H9 (cell line): Measurements from ENCODE around the gene ATG7. TPM values are rescaled to one million over a fixed set of nuclear protein-coding genes. Genes with fewer than 3 reads are reported as not detected.

ENCODE experiments used
- DNase-seq: peaks from one replicate; pipeline ENCODE4 v3.0.0-alpha.2; 2017
- H2AFZ ChIP-seq: one replicate; pipeline ENCODE4 v1.6.1; 2013; ENCODE audit warnings: mild to moderate bottlenecking, low read length, control low read depth, moderate library complexity
- H2AK5ac ChIP-seq: 2 replicates; pipeline ENCODE4 v1.6.1; 2013; ENCODE audit warnings: low read length, control low read depth, mixed read lengths; ENCODE audit not compliant: insufficient read length
- H2BK120ac ChIP-seq: one replicate; pipeline ENCODE4 v1.6.1; 2013; ENCODE audit warnings: low read depth, mild to moderate bottlenecking, low read length, control low read depth, inconsistent platforms; ENCODE audit not compliant: poor library complexity, severe bottlenecking
- H2BK12ac ChIP-seq: 2 replicates; pipeline ENCODE4 v1.6.1; 2013; ENCODE audit warnings: low read length, control low read depth, mixed read lengths, low read depth; ENCODE audit not compliant: insufficient read length
- H2BK15ac ChIP-seq: 2 replicates; pipeline ENCODE4 v1.6.1; 2013; ENCODE audit warnings: low read depth, low read length, control low read depth
- H2BK20ac ChIP-seq: one replicate; pipeline ENCODE4 v1.6.1; 2013; ENCODE audit warnings: low read depth, mild to moderate bottlenecking, low read length, control low read depth, inconsistent platforms; ENCODE audit not compliant: poor library complexity, severe bottlenecking
- H2BK5ac ChIP-seq: 2 replicates; pipeline ENCODE4 v1.6.1; 2013; ENCODE audit warnings: low read length, control low read depth, mixed read lengths; ENCODE audit not compliant: insufficient read length
- H3K14ac ChIP-seq: 2 replicates; pipeline ENCODE4 v1.6.1; 2013; ENCODE audit warnings: low read length, control low read depth; ENCODE audit not compliant: insufficient read depth
- H3K18ac ChIP-seq: 2 replicates; pipeline ENCODE4 v1.6.1; 2013; ENCODE audit warnings: low read depth, mild to moderate bottlenecking, mixed read lengths, low read length, control low read depth; ENCODE audit not compliant: insufficient read length
- H3K23ac ChIP-seq: 2 replicates; pipeline ENCODE4 v1.6.1; 2013; ENCODE audit warnings: low read length, control low read depth, mixed read lengths, low read depth; ENCODE audit not compliant: insufficient read length
- H3K23me2 ChIP-seq: 2 replicates; pipeline ENCODE4 v1.6.1; 2013; ENCODE audit warnings: low read depth, mild to moderate bottlenecking, mixed read lengths, low read length, control low read depth; ENCODE audit not compliant: insufficient read length, poor library complexity, severe bottlenecking
- H3K27ac ChIP-seq: 2 replicates; pipeline ENCODE4 v1.5.1; 2013; ENCODE audit warnings: low read length, control low read depth, mixed read lengths, low read depth; ENCODE audit not compliant: insufficient read length
- H3K27me3 ChIP-seq: 2 replicates; pipeline ENCODE4 v1.6.1; 2013; ENCODE audit warnings: low read length, control low read depth, inconsistent platforms; ENCODE audit not compliant: insufficient read depth
- H3K4ac ChIP-seq: 2 replicates; pipeline ENCODE4 v1.6.1; 2013; ENCODE audit warnings: low read depth, mild to moderate bottlenecking, control low read depth, inconsistent platforms, low read length, moderate library complexity
- H3K4me1 ChIP-seq: 2 replicates; pipeline ENCODE4 v1.6.1; 2013; ENCODE audit warnings: low read length, control low read depth, inconsistent platforms; ENCODE audit not compliant: insufficient read depth
- H3K4me2 ChIP-seq: 2 replicates; pipeline ENCODE4 v1.6.1; 2013; ENCODE audit warnings: low read length, control low read depth, mixed read lengths; ENCODE audit not compliant: insufficient read length, insufficient read depth
- H3K56ac ChIP-seq: 2 replicates; pipeline ENCODE4 v1.6.1; 2013; ENCODE audit warnings: low read depth, mild to moderate bottlenecking, mixed read lengths, low read length, control low read depth; ENCODE audit not compliant: insufficient read length
- H3K79me1 ChIP-seq: 2 replicates; pipeline ENCODE4 v1.6.1; 2013; ENCODE audit warnings: low read depth, mild to moderate bottlenecking, moderate library complexity, low read length, control low read depth, inconsistent platforms; ENCODE audit not compliant: insufficient read depth, poor library complexity, severe bottlenecking
- H3K79me2 ChIP-seq: 2 replicates; pipeline ENCODE4 v1.6.1; 2013; ENCODE audit warnings: low read length, control low read depth, inconsistent platforms; ENCODE audit not compliant: insufficient read depth
- H3K9ac ChIP-seq: 2 replicates; pipeline ENCODE4 v1.6.1; 2013; ENCODE audit warnings: low read length, control low read depth, mixed read lengths; ENCODE audit not compliant: insufficient read length; ENCODE audit errors: extremely low read depth
- H3K9me3 ChIP-seq: one replicate; pipeline ENCODE4 v1.6.1; 2013; ENCODE audit warnings: low read depth, low read length, inconsistent platforms; ENCODE audit not compliant: control insufficient read depth
- H3T11ph ChIP-seq: one replicate; pipeline ENCODE4 v1.6.1; 2013; ENCODE audit warnings: mild to moderate bottlenecking, low read length, control low read depth, inconsistent platforms
- H4K20me1 ChIP-seq: one replicate; pipeline ENCODE4 v1.6.1; 2013; ENCODE audit not compliant: control insufficient read depth, insufficient read length, insufficient read depth
- H4K5ac ChIP-seq: 2 replicates; pipeline ENCODE4 v1.6.1; 2013; ENCODE audit warnings: low read depth, mild to moderate bottlenecking, mixed read lengths, low read length, control low read depth; ENCODE audit not compliant: insufficient read length
- H4K8ac ChIP-seq: replicated peaks from 2 replicates; pipeline ENCODE4 v1.6.1; 2013; ENCODE audit warnings: low read length, control low read depth, mixed read lengths, low read depth; ENCODE audit not compliant: insufficient read length
- H4K91ac ChIP-seq: 2 replicates; pipeline ENCODE4 v1.6.1; 2013; ENCODE audit warnings: low read depth, mild to moderate bottlenecking, moderate library complexity, mixed read lengths, low read length, control low read depth; ENCODE audit not compliant: insufficient read length
- H3K27ac Mint-ChIP-seq, 3 experiments: 2 replicates in 2 of 3; 3 replicates in 1 of 3; pipeline ENCODE4 v1.8.0; 2020 to 2021; ENCODE audit warnings: mixed read lengths in 3 of 3, mild to moderate bottlenecking in 1 of 3, moderate library complexity in 1 of 3
- H3K27me3 Mint-ChIP-seq: 2 replicates; pipeline ENCODE4 v1.8.0; 2021; ENCODE audit warnings: low read depth, mild to moderate bottlenecking, moderate library complexity, mixed read lengths
- H3K36me3 Mint-ChIP-seq, 3 experiments: 2 replicates in 2 of 3; 3 replicates in 1 of 3; pipeline ENCODE4 v1.8.0; 2020 to 2021; ENCODE audit warnings: low read depth in 3 of 3, mixed read lengths in 3 of 3; ENCODE audit not compliant: insufficient read depth in 1 of 3
- H3K4me1 Mint-ChIP-seq, 2 experiments: 2 replicates each; pipeline ENCODE4 v1.8.0; 2020; ENCODE audit warnings: mixed read lengths in 2 of 2
- H3K4me3 Mint-ChIP-seq, 2 experiments: 2 replicates in 1 of 2; 3 replicates in 1 of 2; pipeline ENCODE4 v1.8.0; 2020 to 2021; ENCODE audit warnings: mild to moderate bottlenecking in 2 of 2, mixed read lengths in 2 of 2, moderate library complexity in 1 of 2
- H3K9me3 Mint-ChIP-seq, 2 experiments: 2 replicates in 1 of 2; 3 replicates in 1 of 2; pipeline ENCODE4 v1.8.0; 2020; ENCODE audit warnings: mild to moderate bottlenecking in 2 of 2, mixed read lengths in 2 of 2, moderate library complexity in 1 of 2
- CTCF ChIP-seq: fragments of 200-600 bp; sonication (generic); conservative IDR thresholded peaks from 3 replicates; pipeline ENCODE4 v1.8.0; 2021; ENCODE audit warnings: antibody characterized with exemption, mild to moderate bottlenecking
- WGBS: extraction: QIAGEN DNeasy Blood & Tissue Kit; methylation state at CpG from one replicate; pipeline ENCODE4 v1.1.7; 2013; ENCODE audit warnings: missing lambda C conversion rate, low lambda C conversion rate, mixed read lengths; ENCODE audit not compliant: insufficient read length; ENCODE audit errors: extremely low coverage; 5-methylcytosine and 5-hydroxymethylcytosine counted together
- total RNA-seq: library from RNA; stranded (reverse); gene quantifications from 2 replicates; pipeline ENCODE4 v1.2.1, GENCODE V29; 2021

Gene ATG7
- total RNA-seq, 1 experiment from 2014 or later: 17.9 TPM

GRCh38 chr3:11285471-11285870 is 13.3 kb downstream of the ATG7 start:
- Mint-ChIP-seq H3K4me3 (no peak overlapping the region), H3K27me3 (no peaks in the 10 kb centered on the region), H3K27ac (no peak overlapping the region), H3K9me3 (no peaks in the 10 kb centered on the region), H3K36me3 (peaks cover 0 to 7% (median 0%) of the 10 kb centered on the region in 3 experiments; a peak in 2 of 7 replicates), H3K4me1 (no peaks in the 10 kb centered on the region)
- H2AK5ac ChIP-seq: no peak overlapping the region
- DNase-seq: no peak
- no peak overlapping the region for H3T11ph ChIP-seq
- H3K9me3 ChIP-seq: no peaks in the 10 kb centered on the region
- H2AFZ ChIP-seq: no peak overlapping the region
- TF ChIP-seq CTCF: no peak
- no peak overlapping the region for H3K4me2 ChIP-seq
- no peaks in the 10 kb centered on the region for H3K79me1 ChIP-seq
- H3K4me1 ChIP-seq: no peaks in the 10 kb centered on the region
- H2BK15ac ChIP-seq: no peak overlapping the region
- H3K9ac ChIP-seq: no peak overlapping the region
- no peak overlapping the region for H3K18ac ChIP-seq
- no peaks in the 10 kb centered on the region for H3K23me2 ChIP-seq
- WGBS: no CpG with 5 or more reads among the region's 2 CpGs
- H4K8ac ChIP-seq: no peak overlapping the region
- H4K91ac ChIP-seq: no peak overlapping the region
- no peak overlapping the region for H3K23ac ChIP-seq
- no peak overlapping the region for H3K14ac ChIP-seq
- no peaks in the 10 kb centered on the region for H4K20me1 ChIP-seq
- H3K4ac ChIP-seq: no peak overlapping the region
- H2BK12ac ChIP-seq: no peak overlapping the region
- no peak overlapping the region for H2BK5ac ChIP-seq
- H4K5ac ChIP-seq: no peak overlapping the region
- H3K27me3 ChIP-seq: no peaks in the 10 kb centered on the region
- no peak overlapping the region for H2BK20ac ChIP-seq
- H3K27ac ChIP-seq: no peak overlapping the region
- H3K56ac ChIP-seq: no peak overlapping the region
- no peak overlapping the region for H2BK120ac ChIP-seq
- H3K79me2 ChIP-seq: no peaks in the 10 kb centered on the region
